ENCODE measurements around the gene HGF. TPM values are rescaled to one million over a fixed set of nuclear protein-coding genes. Genes with fewer than 3 reads are reported as not detected.

The HGF gene
- total RNA-seq, 4 donors from 2014 or later = 2.6 to 29.4 (median 10.1) TPM

DNA sequence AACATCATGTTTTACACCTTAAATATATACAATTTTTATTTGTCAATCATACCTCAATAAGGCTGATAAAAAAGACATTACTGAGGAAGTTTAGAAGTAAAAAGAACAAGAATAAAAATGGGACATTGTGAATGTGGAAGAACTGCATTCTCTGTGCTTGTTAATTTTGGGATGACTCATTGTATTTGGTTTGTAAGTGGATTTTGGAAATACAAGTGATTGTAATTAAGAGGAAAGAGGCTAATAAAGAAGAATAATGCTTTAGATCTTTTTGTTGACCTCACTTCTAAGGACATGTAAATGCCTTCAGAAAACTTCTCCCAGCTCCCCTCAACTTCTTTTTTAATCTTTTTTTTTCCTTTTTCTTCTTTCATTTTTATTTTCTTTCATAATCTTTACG, 76.0 kb downstream of the HGF start:
- H3K36me3 ChIP-seq = no peaks in the 10 kb centered on the region
- intact Hi-C loops (cut with DNase I; ENCODE audit: low total_unique reads) = no loop called here
- no peak overlapping the region for H3K4me3 ChIP-seq
- no peak for TF ChIP-seq POLR2A (IDR thresholded peaks at IDR 0.05)
- no peak for TF ChIP-seq CTCF (IDR thresholded peaks at IDR 0.05)
- no peaks in the 10 kb centered on the region for H3K27me3 ChIP-seq
- H3K9me3 ChIP-seq = no peaks in the 10 kb centered on the region
- no peak overlapping the region for H3K27ac ChIP-seq
- no peak for DNase-seq
- H3K4me1 ChIP-seq = peaks cover 0 to 5% of the 10 kb centered on the region in 2 donors

- no peaks in the 10 kb centered on the region for H3K36me3 ChIP-seq
- no peaks in the 10 kb centered on the region for H3K9me3 ChIP-seq
- no peak for TF ChIP-seq POLR2A (IDR thresholded peaks at IDR 0.05)
- TF ChIP-seq CTCF (IDR thresholded peaks at IDR 0.05) = no peak
- intact Hi-C loops (cut with DNase I; ENCODE audit: low total_unique reads) = no loop called here
- peaks cover 0 to 5% of the 10 kb centered on the region in 2 donors for H3K4me1 ChIP-seq
- H3K27ac ChIP-seq = no peak overlapping the region
- H3K27me3 ChIP-seq = no peaks in the 10 kb centered on the region
- H3K4me3 ChIP-seq = no peak overlapping the region
- no peak for DNase-seq
Observed at GRCh38 chr7:81693080-81693479, 76.8 kb downstream of the HGF start.

- Histone ChIP-seq H3K27me3 (no peaks in the 10 kb centered on the region), H3K36me3 (no peaks in the 10 kb centered on the region), H3K9me3 (no peaks in the 10 kb centered on the region), H3K27ac (no peak overlapping the region), H3K4me1 (peaks cover 0 to 5% of the 10 kb centered on the region in 2 donors), H3K4me3 (no peak overlapping the region)
- no peak for DNase-seq
- intact Hi-C loops (cut with DNase I; ENCODE audit: low total_unique reads) = no loop called here
- no peak for TF ChIP-seq CTCF (IDR thresholded peaks at IDR 0.05)
Observed at GRCh38 chr7:81692146-81692905, 77.5 kb downstream of the HGF start.

GRCh38 chr7:81691199-81691821, 78.5 kb downstream of the HGF start:
- Histone ChIP-seq H3K36me3 (no peaks in the 10 kb centered on the region), H3K27me3 (no peaks in the 10 kb centered on the region), H3K27ac (peak overlapping the region; percentile 28 to 41), H3K9me3 (no peaks in the 10 kb centered on the region), H3K4me1 (peaks cover 0 to 5% of the 10 kb centered on the region in 2 donors), H3K4me3 (no peak overlapping the region)
- intact Hi-C loops (cut with DNase I; ENCODE audit: low total_unique reads) = no loop called here
- DNase-seq = no peak
- TF ChIP-seq CTCF (IDR thresholded peaks at IDR 0.05) (no peak), POLR2A (IDR thresholded peaks at IDR 0.05) (no peak)

- intact Hi-C loops (cut with DNase I; ENCODE audit: low total_unique reads) = no loop called here
- DNase-seq = no peak
- TF ChIP-seq CTCF (IDR thresholded peaks at IDR 0.05) = no peak
Observed at GRCh38 chr7:81690688-81691087, 79.2 kb downstream of the HGF start.

More at GRCh38 chr7:81690688-81691087, 79.2 kb downstream of the HGF start:
- Histone ChIP-seq H3K27me3 (no peaks in the 10 kb centered on the region), H3K4me1 (peaks cover 0 to 5% of the 10 kb centered on the region in 2 donors), H3K9me3 (no peaks in the 10 kb centered on the region), H3K27ac (peak overlapping the region; percentile 37 to 41), H3K4me3 (no peak overlapping the region), H3K36me3 (no peaks in the 10 kb centered on the region)

Measured in uterus (tissue), 4 donors.